GM23338 (cell line): Measurements from ENCODE around the gene PIAS4. TPM values are rescaled to one million over a fixed set of nuclear protein-coding genes. Genes with fewer than 3 reads are reported as not detected.

Source experiments
- ATAC-seq: fragments of 200-7000 bp; cut with Tn5 transposase; 3 replicates; pipeline ENCODE4 v1.9.1; 2020
- DNase-seq: peaks from one replicate; pipeline ENCODE4 v3.0.0-alpha.2; 2015; ENCODE audit warnings: low spot score
- H2AFZ ChIP-seq: fragments of 200-600 bp; sonication (generic); 2 replicates; pipeline ENCODE4 v1.8.0; 2016; ENCODE audit warnings: antibody characterized with exemption, mild to moderate bottlenecking, moderate library complexity
- H3F3A ChIP-seq: fragments of 200-600 bp; sonication (generic); replicated peaks from 2 replicates; pipeline ENCODE4 v1.8.0; 2017; ENCODE audit warnings: antibody characterized with exemption, mixed run types, low read depth
- H3K27ac ChIP-seq: fragments of 200-600 bp; sonication (generic); 2 replicates; pipeline ENCODE4 v1.6.1; 2016; ENCODE audit warnings: low read depth
- H3K27me3 ChIP-seq: fragments of 200-600 bp; sonication (generic); 2 replicates; pipeline ENCODE4 v1.8.0; 2016; ENCODE audit warnings: mild to moderate bottlenecking, mixed run types, moderate library complexity; ENCODE audit not compliant: insufficient read depth
- H3K36me3 ChIP-seq: fragments of 200-600 bp; sonication (generic); 2 replicates; pipeline ENCODE4 v1.8.0; 2016; ENCODE audit warnings: mild to moderate bottlenecking; ENCODE audit not compliant: insufficient read depth
- H3K4me1 ChIP-seq: fragments of 200-600 bp; sonication (generic); 2 replicates; pipeline ENCODE4 v1.8.0; 2016; ENCODE audit warnings: mild to moderate bottlenecking, moderate library complexity; ENCODE audit not compliant: insufficient read depth
- H3K4me2 ChIP-seq: fragments of 200-600 bp; sonication (generic); 2 replicates; pipeline ENCODE4 v1.7.1; 2017; ENCODE audit warnings: mixed run types
- H3K4me3 ChIP-seq: fragments of 200-600 bp; sonication (generic); 2 replicates; pipeline ENCODE4 v1.6.1; 2016; ENCODE audit warnings: mixed run types
- H3K79me2 ChIP-seq: fragments of 200-600 bp; sonication (generic); replicated peaks from 2 replicates; pipeline ENCODE4 v1.8.0; 2017; ENCODE audit warnings: mild to moderate bottlenecking; ENCODE audit not compliant: insufficient read depth
- H3K9me2 ChIP-seq: fragments of 200-600 bp; sonication (generic); 2 replicates; pipeline ENCODE4 v1.8.0; 2017; ENCODE audit not compliant: insufficient read depth
- H4K20me1 ChIP-seq: fragments of 200-600 bp; sonication (generic); replicated peaks from 2 replicates; pipeline ENCODE4 v1.8.0; 2017; ENCODE audit warnings: mild to moderate bottlenecking; ENCODE audit not compliant: insufficient read depth
- H3K27ac Mint-ChIP-seq: 2 replicates; pipeline ENCODE4 v1.8.0; 2020; ENCODE audit warnings: inconsistent platforms, mild to moderate bottlenecking, moderate library complexity, mixed read lengths
- H3K27me3 Mint-ChIP-seq: 3 replicates; pipeline ENCODE4 v1.8.0; 2022; ENCODE audit warnings: low read depth, mild to moderate bottlenecking, moderate library complexity, mixed read lengths, inconsistent platforms; ENCODE audit not compliant: insufficient read depth, poor library complexity
- H3K36me3 Mint-ChIP-seq: 3 replicates; pipeline ENCODE4 v1.8.0; 2021; ENCODE audit warnings: low read depth, mild to moderate bottlenecking, inconsistent platforms, moderate library complexity, mixed read lengths
- H3K4me1 Mint-ChIP-seq: 3 replicates; pipeline ENCODE4 v1.8.0; 2020; ENCODE audit warnings: mild to moderate bottlenecking, inconsistent platforms, mixed read lengths
- H3K4me3 Mint-ChIP-seq: 3 replicates; pipeline ENCODE4 v1.8.0; 2021; ENCODE audit warnings: moderate library complexity, mild to moderate bottlenecking, inconsistent platforms, mixed read lengths
- H3K9me3 Mint-ChIP-seq: 3 replicates; pipeline ENCODE4 v1.8.0; 2020; ENCODE audit warnings: moderate library complexity, mild to moderate bottlenecking, inconsistent platforms, mixed read lengths
- CREB1 ChIP-seq: fragments of 250-450 bp; sonication (Bioruptor Pico); IDR thresholded peaks from 2 replicates; pipeline ENCODE4 v1.5.0; 2020; ENCODE audit warnings: low read depth, mild to moderate bottlenecking, moderate library complexity
- EZH2 ChIP-seq: fragments of 200-600 bp; sonication (generic); IDR thresholded peaks from one replicate; pipeline ENCODE4 v1.8.0; 2017; ENCODE audit warnings: antibody characterized with exemption, mild to moderate bottlenecking, low read depth; ENCODE audit not compliant: unreplicated experiment
- EZH2phosphoT487 ChIP-seq: fragments of 200-600 bp; sonication (generic); IDR thresholded peaks from one replicate; pipeline ENCODE4 v1.8.1; 2018; ENCODE audit warnings: antibody characterized with exemption; ENCODE audit not compliant: unreplicated experiment
- POLR2AphosphoS5 ChIP-seq: IDR thresholded peaks from 2 replicates; pipeline ENCODE4 v1.6.1; 2016; ENCODE audit warnings: antibody characterized with exemption, low read depth
- STAT1 ChIP-seq: IDR thresholded peaks from one replicate; pipeline ENCODE4 v1.6.1; 2016; ENCODE audit warnings: antibody characterized with exemption; ENCODE audit not compliant: unreplicated experiment
- ZNF114 ChIP-seq: fragments of 250-450 bp; sonication (Bioruptor Pico); IDR thresholded peaks from 2 replicates; pipeline ENCODE4 v1.5.0; 2020; ENCODE audit warnings: mild to moderate bottlenecking, moderate library complexity
- ZNF331 ChIP-seq: fragments of 250-450 bp; sonication (Bioruptor Pico); IDR thresholded peaks from 2 replicates; pipeline ENCODE4 v1.5.0; 2020; ENCODE audit warnings: low read depth, mild to moderate bottlenecking, moderate library complexity
- polyA plus RNA-seq: library from polyadenylated mRNA; unstranded; fragments of >200 nt; fragmentation: Nextera tagmentation; extraction: Ambion mirVana; gene quantifications from 2 replicates; pipeline ENCODE4 v1.2.1, GENCODE V29; 2016
- total RNA-seq: library from RNA; depleted of rRNA; stranded (reverse); fragments of >200 nt; shearing (Covaris generic); gene quantifications from 2 replicates; pipeline ENCODE4 v1.2.3, GENCODE V29; 2014
- TF ChIP-seq, protein P1 (sequence below), 2 experiments: fragments of 200-600 bp in 1 of 2; sonication (generic) in 1 of 2; conservative IDR thresholded peaks; 2 replicates each; pipeline versions ENCODE4 v1.5.1 to v1.6.1; 2016 to 2017; ENCODE audit warnings: antibody characterized with exemption in 2 of 2, low read depth in 2 of 2, mild to moderate bottlenecking in 2 of 2, moderate library complexity in 1 of 2
- TF ChIP-seq, protein P2 (sequence below): IDR thresholded peaks from one replicate; pipeline ENCODE4 v1.6.1; 2018; ENCODE audit warnings: antibody characterized with exemption; ENCODE audit not compliant: unreplicated experiment
- TF ChIP-seq, protein P3 (sequence below): IDR thresholded peaks from 2 replicates; pipeline ENCODE4 v1.6.1; 2016; ENCODE audit warnings: antibody characterized with exemption

Gene PIAS4
- total and polyA plus RNA-seq, 2 experiments from 2014 or later = 17.0 to 48.4 TPM

DNA sequence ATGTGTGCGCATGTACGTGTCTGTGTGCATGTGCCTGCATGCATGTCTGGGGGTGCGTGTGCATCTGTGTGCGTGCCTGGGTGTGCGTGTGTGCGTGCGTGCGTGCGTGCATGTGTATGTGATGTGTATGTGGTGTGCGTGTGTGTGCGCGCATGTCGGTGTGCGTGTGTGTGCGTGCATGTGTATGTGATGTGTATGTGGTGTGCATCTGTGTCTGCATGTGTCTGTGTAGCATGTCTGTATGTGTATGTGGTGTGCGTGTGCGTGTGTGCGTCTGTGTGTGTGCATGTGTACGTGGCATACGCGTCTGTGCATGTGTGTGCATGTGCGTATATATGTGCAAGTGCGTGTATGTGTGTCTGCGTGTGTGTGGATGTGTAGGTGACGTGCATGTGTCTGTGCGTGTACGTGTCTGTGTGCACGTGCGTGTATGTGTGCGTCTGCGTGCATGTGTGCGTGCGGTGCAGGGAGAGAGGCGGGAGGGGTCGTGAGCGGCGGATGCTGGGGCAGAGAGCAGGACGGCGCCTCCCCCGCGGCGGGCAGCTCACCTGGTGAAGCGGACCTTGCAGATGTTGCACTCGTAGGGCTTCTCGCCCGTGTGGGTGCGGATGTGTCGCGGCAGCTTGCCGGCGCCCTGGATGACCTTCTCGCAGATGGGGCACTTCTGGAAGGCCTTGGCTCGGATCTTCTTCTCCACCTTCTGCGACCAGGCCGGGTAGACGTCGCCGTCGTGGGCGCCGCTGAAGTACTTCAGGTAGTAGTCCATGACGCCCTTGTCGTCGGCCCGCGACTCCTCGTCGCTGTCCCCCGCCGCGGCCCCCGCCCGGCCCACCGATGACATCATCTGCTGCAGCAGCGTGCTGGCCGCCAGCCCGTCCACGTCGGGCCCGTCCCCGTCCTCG lies 46.1 kb downstream of the PIAS4 start:
- ATAC-seq (no peak), DNase-seq (no peak)
- Histone ChIP-seq H3F3A (peaks cover 39% of the 10 kb centered on the region), H3K4me2 (no peak overlapping the region), H4K20me1 (peaks cover 51% of the 10 kb centered on the region), H3K4me3 (no peak overlapping the region), H3K4me1 (no peaks in the 10 kb centered on the region), H3K36me3 (no peaks in the 10 kb centered on the region), H3K79me2 (peaks cover 70% of the 10 kb centered on the region), H2AFZ (no peak overlapping the region), H3K27me3 (no peaks in the 10 kb centered on the region), H3K9me2 (no peaks in the 10 kb centered on the region), H3K27ac (peak overlapping the region; percentile 50; the same call in 1 of the 2 replicates)
- Mint-ChIP-seq H3K36me3 (peaks cover 48% of the 10 kb centered on the region), H3K9me3 (no peaks in the 10 kb centered on the region; the same call in 1 of the 3 replicates), H3K27me3 (peaks cover 19% of the 10 kb centered on the region), H3K4me1 (peaks cover 10% of the 10 kb centered on the region), H3K27ac (no peak overlapping the region), H3K4me3 (no peak overlapping the region)
- TF ChIP-seq, protein P1, sequence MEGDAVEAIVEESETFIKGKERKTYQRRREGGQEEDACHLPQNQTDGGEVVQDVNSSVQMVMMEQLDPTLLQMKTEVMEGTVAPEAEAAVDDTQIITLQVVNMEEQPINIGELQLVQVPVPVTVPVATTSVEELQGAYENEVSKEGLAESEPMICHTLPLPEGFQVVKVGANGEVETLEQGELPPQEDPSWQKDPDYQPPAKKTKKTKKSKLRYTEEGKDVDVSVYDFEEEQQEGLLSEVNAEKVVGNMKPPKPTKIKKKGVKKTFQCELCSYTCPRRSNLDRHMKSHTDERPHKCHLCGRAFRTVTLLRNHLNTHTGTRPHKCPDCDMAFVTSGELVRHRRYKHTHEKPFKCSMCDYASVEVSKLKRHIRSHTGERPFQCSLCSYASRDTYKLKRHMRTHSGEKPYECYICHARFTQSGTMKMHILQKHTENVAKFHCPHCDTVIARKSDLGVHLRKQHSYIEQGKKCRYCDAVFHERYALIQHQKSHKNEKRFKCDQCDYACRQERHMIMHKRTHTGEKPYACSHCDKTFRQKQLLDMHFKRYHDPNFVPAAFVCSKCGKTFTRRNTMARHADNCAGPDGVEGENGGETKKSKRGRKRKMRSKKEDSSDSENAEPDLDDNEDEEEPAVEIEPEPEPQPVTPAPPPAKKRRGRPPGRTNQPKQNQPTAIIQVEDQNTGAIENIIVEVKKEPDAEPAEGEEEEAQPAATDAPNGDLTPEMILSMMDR (conservative IDR thresholded peaks at IDR 0.05; ENCODE audit: low read depth in 2 of 2) = no peak
- TF ChIP-seq ZNF114 (no peak), CREB1 (CRISPR knock-in tag) (no peak), POLR2AphosphoS5 (no peak), EZH2 (no peak), EZH2phosphoT487 (no peak), ZNF331 (CRISPR knock-in tag) (no peak), STAT1 (no peak)
- TF ChIP-seq, protein P2, sequence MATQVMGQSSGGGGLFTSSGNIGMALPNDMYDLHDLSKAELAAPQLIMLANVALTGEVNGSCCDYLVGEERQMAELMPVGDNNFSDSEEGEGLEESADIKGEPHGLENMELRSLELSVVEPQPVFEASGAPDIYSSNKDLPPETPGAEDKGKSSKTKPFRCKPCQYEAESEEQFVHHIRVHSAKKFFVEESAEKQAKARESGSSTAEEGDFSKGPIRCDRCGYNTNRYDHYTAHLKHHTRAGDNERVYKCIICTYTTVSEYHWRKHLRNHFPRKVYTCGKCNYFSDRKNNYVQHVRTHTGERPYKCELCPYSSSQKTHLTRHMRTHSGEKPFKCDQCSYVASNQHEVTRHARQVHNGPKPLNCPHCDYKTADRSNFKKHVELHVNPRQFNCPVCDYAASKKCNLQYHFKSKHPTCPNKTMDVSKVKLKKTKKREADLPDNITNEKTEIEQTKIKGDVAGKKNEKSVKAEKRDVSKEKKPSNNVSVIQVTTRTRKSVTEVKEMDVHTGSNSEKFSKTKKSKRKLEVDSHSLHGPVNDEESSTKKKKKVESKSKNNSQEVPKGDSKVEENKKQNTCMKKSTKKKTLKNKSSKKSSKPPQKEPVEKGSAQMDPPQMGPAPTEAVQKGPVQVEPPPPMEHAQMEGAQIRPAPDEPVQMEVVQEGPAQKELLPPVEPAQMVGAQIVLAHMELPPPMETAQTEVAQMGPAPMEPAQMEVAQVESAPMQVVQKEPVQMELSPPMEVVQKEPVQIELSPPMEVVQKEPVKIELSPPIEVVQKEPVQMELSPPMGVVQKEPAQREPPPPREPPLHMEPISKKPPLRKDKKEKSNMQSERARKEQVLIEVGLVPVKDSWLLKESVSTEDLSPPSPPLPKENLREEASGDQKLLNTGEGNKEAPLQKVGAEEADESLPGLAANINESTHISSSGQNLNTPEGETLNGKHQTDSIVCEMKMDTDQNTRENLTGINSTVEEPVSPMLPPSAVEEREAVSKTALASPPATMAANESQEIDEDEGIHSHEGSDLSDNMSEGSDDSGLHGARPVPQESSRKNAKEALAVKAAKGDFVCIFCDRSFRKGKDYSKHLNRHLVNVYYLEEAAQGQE = no peak
- TF ChIP-seq, protein P3, sequence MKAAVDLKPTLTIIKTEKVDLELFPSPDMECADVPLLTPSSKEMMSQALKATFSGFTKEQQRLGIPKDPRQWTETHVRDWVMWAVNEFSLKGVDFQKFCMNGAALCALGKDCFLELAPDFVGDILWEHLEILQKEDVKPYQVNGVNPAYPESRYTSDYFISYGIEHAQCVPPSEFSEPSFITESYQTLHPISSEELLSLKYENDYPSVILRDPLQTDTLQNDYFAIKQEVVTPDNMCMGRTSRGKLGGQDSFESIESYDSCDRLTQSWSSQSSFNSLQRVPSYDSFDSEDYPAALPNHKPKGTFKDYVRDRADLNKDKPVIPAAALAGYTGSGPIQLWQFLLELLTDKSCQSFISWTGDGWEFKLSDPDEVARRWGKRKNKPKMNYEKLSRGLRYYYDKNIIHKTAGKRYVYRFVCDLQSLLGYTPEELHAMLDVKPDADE = no peak
